ENCODE data around the gene XAGE1B. TPM values are rescaled to one million over a fixed set of nuclear protein-coding genes. Genes with fewer than 3 reads are reported as not detected.

XAGE1B gene
- total and polyA plus RNA-seq, 2 of the 8 experiments (the other 6 are each of a cell fraction or from before 2014, with no cell fraction given), result not detected

DNA sequence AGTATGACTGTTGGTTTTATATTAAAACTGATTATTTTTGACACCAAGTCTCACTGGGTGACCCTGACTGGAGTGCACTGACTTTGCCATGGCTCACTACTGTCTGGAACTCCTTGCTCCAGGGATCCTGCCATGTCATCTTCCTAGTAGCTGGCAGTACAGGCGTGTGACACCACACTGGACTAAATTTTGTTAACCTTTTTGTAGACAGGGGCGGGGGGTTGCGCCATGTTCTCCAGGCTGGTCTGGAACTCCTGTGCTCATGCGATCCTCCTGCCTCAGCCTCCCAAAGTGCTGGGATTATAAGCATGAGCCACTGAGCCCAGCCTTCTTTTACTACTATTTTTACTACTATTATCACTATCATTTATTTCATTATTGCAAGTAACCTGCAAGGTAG lies 12.3 kb downstream of the XAGE1B start:
- Histone ChIP-seq H3K14ac (ENCODE audit: insufficient read length) (no peak overlapping the region), H3K4ac (replicated peaks; ENCODE audit: insufficient read length, low read depth, low read length) (no peak overlapping the region), H2AFZ (ENCODE audit: low read length) (no peak overlapping the region), H3K36me3 (ENCODE audit: control insufficient read depth in 2 of 4, insufficient read depth in 4 of 4, low read length in 3 of 4) (no peaks in the 10 kb centered on the region), H4K8ac (ENCODE audit: extremely low read depth, insufficient read depth, low read length) (no peak overlapping the region), H3K56ac (replicated peaks; ENCODE audit: insufficient read length, low read depth, low read length) (no peak overlapping the region), H2BK5ac (ENCODE audit: low read depth, low read length) (no peak overlapping the region), H3K23me2 (ENCODE audit: low read depth, low read length) (no peaks in the 10 kb centered on the region; the same call in 1 of the 2 replicates), H2BK120ac (replicated peaks; ENCODE audit: low read depth, low read length) (no peak overlapping the region), H4K5ac (ENCODE audit: insufficient read length, low read depth, low read length) (no peak overlapping the region), H3K18ac (ENCODE audit: extremely low read depth, low read length) (no peak overlapping the region), H2AK5ac (ENCODE audit: low read depth, low read length) (no peak overlapping the region), H3K4me1 (replicated peaks in 1 of 4; ENCODE audit: control insufficient read depth in 3 of 4, insufficient read depth in 4 of 4, low read length in 3 of 4) (no peaks in the 10 kb centered on the region), H3K79me1 (ENCODE audit: low read depth, low read length) (no peaks in the 10 kb centered on the region), H2BK20ac (ENCODE audit: low read length) (no peak overlapping the region), H3K27ac (ENCODE audit: low read depth, low read length) (no peak overlapping the region), H2BK12ac (ENCODE audit: low read depth, low read length) (no peak overlapping the region), H3K9ac (replicated peaks in 1 of 4; ENCODE audit: extremely low read depth in 1 of 4, low read depth in 3 of 4, low read length in 3 of 4) (no peak overlapping the region), H3K9me3 (ENCODE audit: insufficient read depth in 2 of 2, low read depth in 1 of 2, low read length in 1 of 2) (no peaks in the 10 kb centered on the region), H4K91ac (replicated peaks; ENCODE audit: insufficient read length, low read length) (no peak overlapping the region), H4K20me1 (replicated peaks in 1 of 2; ENCODE audit: control insufficient read depth in 1 of 2, insufficient read depth in 2 of 2, low read length in 2 of 2) (no peaks in the 10 kb centered on the region), H3K23ac (ENCODE audit: insufficient read length) (no peak overlapping the region), H3K79me2 (ENCODE audit: control insufficient read depth in 1 of 2, insufficient read depth in 2 of 2, low read length in 2 of 2) (no peaks in the 10 kb centered on the region), H3K4me3 (ENCODE audit: extremely low read depth in 1 of 4, insufficient read depth in 2 of 4, low read depth in 3 of 4, low read length in 4 of 4) (no peak overlapping the region), H3K27me3 (replicated peaks in 1 of 4; ENCODE audit: control insufficient read depth in 3 of 4, extremely low read depth in 1 of 4, insufficient read depth in 3 of 4, low read length in 3 of 4) (no peaks in the 10 kb centered on the region), H2BK15ac (ENCODE audit: low read length) (no peak overlapping the region), H3K4me2 (ENCODE audit: insufficient read depth in 1 of 2, low read depth in 2 of 2, low read length in 2 of 2) (no peak overlapping the region)
- TF ChIP-seq KDM5A (IDR thresholded peaks at IDR 0.05; ENCODE audit: low read length), result no peak
- no peak for TF ChIP-seq JUN (IDR thresholded peaks at IDR 0.05; ENCODE audit: low read depth, low read length)
- TF ChIP-seq RXRA (IDR thresholded peaks at IDR 0.05; ENCODE audit: insufficient read depth, low read depth, low read length), result no peak
- no peak for TF ChIP-seq NANOG (IDR thresholded peaks at IDR 0.05; ENCODE audit: insufficient read depth, low read depth, low read length, poor library complexity, severe bottlenecking)
- TF ChIP-seq TAF1 (IDR thresholded peaks at IDR 0.05; ENCODE audit: low read depth, low read length), result no peak
- ChIA-PET CTCF (ENCODE audit: partially characterized antibody) (no interaction called here), POLR2A (ENCODE audit: partially characterized antibody) (no interaction called here)
- no peak for DNase-seq (ENCODE audit: low read depth in 1 of 2, low spot score in 2 of 2)
- WGBS, 2 experiments (ENCODE audit: extremely low coverage in 1 of 2, insufficient coverage in 1 of 2, insufficient read length in 1 of 2, insufficient replicate concordance in 2 of 2, low coverage in 1 of 2, low lambda C conversion rate in 2 of 2, missing lambda C conversion rate in 1 of 2), result 80% methylated on average over 4 of the region's 4 CpGs; no CpG with 5 or more reads in 1 of the 2 experiments
- no peak for FAIRE-seq

Measured in H1 (cell line).